Ishikawa (cell line): Measurements from ENCODE around the gene SLC24A3.

Source experiments
- CEBPB ChIP-seq: IDR thresholded peaks from 2 replicates; pipeline ENCODE4 v1.6.1; 2012
- EP300 ChIP-seq: IDR thresholded peaks from 2 replicates; pipeline ENCODE4 v1.6.1; 2012; ENCODE audit warnings: borderline replicate concordance
- FOXM1 ChIP-seq: IDR thresholded peaks from 2 replicates; pipeline ENCODE4 v1.6.1; 2012; ENCODE audit warnings: low read depth, borderline replicate concordance
- NFIC ChIP-seq: IDR thresholded peaks from 2 replicates; pipeline ENCODE4 v1.6.1; 2012
- RAD21 ChIP-seq: IDR thresholded peaks from 2 replicates; pipeline ENCODE4 v1.6.1; 2012; ENCODE audit warnings: low read depth
- TAF1 ChIP-seq: IDR thresholded peaks from 2 replicates; pipeline ENCODE4 v1.6.1; 2012; ENCODE audit warnings: low read depth, mild to moderate bottlenecking
- TEAD4 ChIP-seq: IDR thresholded peaks from 2 replicates; pipeline ENCODE4 v1.6.1; 2012
- YY1 ChIP-seq: IDR thresholded peaks from 2 replicates; pipeline ENCODE4 v1.6.1; 2012; ENCODE audit warnings: low read depth
- TF ChIP-seq, protein P1 (sequence below): IDR thresholded peaks from 2 replicates; pipeline ENCODE4 v1.6.1; 2012
- TF ChIP-seq, protein P2 (sequence below): IDR thresholded peaks from 2 replicates; pipeline ENCODE4 v1.6.1; 2012; ENCODE audit warnings: low read depth, mild to moderate bottlenecking

DNA sequence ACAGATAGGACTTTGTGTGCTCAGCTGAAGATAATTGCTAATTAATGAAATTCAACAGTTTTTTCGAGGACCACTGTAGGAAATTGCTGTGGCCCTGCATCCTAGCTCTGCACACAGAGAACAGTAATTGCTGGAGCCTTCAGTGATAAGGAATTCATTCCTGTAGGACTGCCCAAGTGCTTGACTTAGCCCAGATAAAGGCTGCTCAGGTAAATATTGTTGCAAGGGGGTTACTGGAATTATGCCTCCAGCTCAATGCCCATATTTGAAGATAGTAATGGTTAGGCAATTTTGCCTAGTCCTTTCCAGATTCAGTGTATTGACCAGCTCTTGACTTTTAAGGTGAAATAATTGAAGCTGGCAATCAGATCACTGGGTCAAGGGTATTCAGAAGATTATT lies 122.9 kb downstream of the SLC24A3 start:
- no peak for TF ChIP-seq TAF1
- TF ChIP-seq NFIC = no peak
- TF ChIP-seq, protein P1, sequence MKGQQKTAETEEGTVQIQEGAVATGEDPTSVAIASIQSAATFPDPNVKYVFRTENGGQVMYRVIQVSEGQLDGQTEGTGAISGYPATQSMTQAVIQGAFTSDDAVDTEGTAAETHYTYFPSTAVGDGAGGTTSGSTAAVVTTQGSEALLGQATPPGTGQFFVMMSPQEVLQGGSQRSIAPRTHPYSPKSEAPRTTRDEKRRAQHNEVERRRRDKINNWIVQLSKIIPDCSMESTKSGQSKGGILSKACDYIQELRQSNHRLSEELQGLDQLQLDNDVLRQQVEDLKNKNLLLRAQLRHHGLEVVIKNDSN = no peak
- no peak for TF ChIP-seq YY1
- TF ChIP-seq RAD21 = no peak
- TF ChIP-seq TEAD4 = no peak
- TF ChIP-seq, protein P2, sequence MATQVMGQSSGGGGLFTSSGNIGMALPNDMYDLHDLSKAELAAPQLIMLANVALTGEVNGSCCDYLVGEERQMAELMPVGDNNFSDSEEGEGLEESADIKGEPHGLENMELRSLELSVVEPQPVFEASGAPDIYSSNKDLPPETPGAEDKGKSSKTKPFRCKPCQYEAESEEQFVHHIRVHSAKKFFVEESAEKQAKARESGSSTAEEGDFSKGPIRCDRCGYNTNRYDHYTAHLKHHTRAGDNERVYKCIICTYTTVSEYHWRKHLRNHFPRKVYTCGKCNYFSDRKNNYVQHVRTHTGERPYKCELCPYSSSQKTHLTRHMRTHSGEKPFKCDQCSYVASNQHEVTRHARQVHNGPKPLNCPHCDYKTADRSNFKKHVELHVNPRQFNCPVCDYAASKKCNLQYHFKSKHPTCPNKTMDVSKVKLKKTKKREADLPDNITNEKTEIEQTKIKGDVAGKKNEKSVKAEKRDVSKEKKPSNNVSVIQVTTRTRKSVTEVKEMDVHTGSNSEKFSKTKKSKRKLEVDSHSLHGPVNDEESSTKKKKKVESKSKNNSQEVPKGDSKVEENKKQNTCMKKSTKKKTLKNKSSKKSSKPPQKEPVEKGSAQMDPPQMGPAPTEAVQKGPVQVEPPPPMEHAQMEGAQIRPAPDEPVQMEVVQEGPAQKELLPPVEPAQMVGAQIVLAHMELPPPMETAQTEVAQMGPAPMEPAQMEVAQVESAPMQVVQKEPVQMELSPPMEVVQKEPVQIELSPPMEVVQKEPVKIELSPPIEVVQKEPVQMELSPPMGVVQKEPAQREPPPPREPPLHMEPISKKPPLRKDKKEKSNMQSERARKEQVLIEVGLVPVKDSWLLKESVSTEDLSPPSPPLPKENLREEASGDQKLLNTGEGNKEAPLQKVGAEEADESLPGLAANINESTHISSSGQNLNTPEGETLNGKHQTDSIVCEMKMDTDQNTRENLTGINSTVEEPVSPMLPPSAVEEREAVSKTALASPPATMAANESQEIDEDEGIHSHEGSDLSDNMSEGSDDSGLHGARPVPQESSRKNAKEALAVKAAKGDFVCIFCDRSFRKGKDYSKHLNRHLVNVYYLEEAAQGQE = no peak
- TF ChIP-seq EP300 = no peak
- TF ChIP-seq FOXM1 = no peak
- no peak for TF ChIP-seq CEBPB
